ENCODE results near the gene MRPL22.

GRCh38 chr5:154898210-154898609 is 42.7 kb upstream of the MRPL22 start:
- TF ChIP-seq POLR2A (IDR thresholded peaks at IDR 0.05) (no peak), CTCF (IDR thresholded peaks at IDR 0.05) (no peak)
